DND-41 (cell line): ENCODE data around the gene NAA10.

Source experiments
- EZH2 ChIP-seq: IDR thresholded peaks from 3 replicates; pipeline ENCODE4 v1.6.1; 2012; ENCODE audit warnings: borderline replicate concordance, low read depth, mild to moderate bottlenecking, moderate library complexity, low read length, inconsistent platforms; ENCODE audit not compliant: severe bottlenecking
- TF ChIP-seq, protein P1 (sequence below): IDR thresholded peaks from 2 replicates; pipeline ENCODE4 v1.5.1; 2012; ENCODE audit warnings: borderline replicate concordance, low read length, moderate library complexity, mild to moderate bottlenecking; ENCODE audit not compliant: poor library complexity, severe bottlenecking; ENCODE audit errors: extremely low read depth

DNA sequence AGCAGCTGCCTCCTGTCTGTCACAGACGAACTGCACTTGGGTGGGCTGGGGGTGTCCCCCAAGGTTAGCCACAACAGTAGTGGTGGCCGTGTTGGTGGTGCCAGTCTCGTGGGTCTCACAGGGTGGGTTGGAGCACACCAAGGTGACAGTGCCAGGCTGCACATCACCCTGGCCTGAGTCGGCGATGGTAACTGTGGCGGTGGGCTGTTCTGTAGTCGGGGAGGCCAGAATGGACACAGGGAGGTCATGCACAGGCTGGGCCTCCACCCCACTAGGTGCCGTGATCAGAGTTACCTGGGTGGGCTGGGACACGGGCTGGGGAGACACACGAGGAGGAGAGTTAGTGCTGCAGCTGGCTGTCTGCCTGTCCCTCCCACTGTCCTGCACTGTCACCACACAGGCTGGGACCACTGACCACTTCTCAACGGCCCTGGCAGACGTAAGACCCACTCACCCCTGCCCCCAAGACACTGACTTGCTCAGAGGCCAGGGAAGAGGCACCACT lies 20.4 kb upstream of the NAA10 start:
- TF ChIP-seq, protein P1, sequence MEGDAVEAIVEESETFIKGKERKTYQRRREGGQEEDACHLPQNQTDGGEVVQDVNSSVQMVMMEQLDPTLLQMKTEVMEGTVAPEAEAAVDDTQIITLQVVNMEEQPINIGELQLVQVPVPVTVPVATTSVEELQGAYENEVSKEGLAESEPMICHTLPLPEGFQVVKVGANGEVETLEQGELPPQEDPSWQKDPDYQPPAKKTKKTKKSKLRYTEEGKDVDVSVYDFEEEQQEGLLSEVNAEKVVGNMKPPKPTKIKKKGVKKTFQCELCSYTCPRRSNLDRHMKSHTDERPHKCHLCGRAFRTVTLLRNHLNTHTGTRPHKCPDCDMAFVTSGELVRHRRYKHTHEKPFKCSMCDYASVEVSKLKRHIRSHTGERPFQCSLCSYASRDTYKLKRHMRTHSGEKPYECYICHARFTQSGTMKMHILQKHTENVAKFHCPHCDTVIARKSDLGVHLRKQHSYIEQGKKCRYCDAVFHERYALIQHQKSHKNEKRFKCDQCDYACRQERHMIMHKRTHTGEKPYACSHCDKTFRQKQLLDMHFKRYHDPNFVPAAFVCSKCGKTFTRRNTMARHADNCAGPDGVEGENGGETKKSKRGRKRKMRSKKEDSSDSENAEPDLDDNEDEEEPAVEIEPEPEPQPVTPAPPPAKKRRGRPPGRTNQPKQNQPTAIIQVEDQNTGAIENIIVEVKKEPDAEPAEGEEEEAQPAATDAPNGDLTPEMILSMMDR: no peak
- no peak for TF ChIP-seq EZH2
